Epithelial cell of esophagus (primary cell): ENCODE data around the gene NHSL2.
A peak's percentile ranks its signal among the peaks of the same experiment; 100 is the strongest.
"Not testable (repeated sequence)": the region's sequence is repeated elsewhere in the genome, so short reads cannot be mapped to it uniquely, and the experiment has no call there.

ENCODE experiments used
- DNase-seq: peaks from one replicate; pipeline ENCODE4 v3.0.0; 2010; ENCODE audit warnings: low read depth
- H3K4me3 ChIP-seq: 2 replicates; pipeline ENCODE4 v1.5.1; 2011; ENCODE audit warnings: mild to moderate bottlenecking, low read length, control low read depth
- TF ChIP-seq, protein P1 (sequence below): IDR thresholded peaks from 2 replicates; pipeline ENCODE4 v1.5.1; 2011; ENCODE audit warnings: low read depth, mild to moderate bottlenecking, low read length, control low read depth, inconsistent platforms; ENCODE audit not compliant: insufficient read depth; ENCODE audit errors: missing control alignments

NHSL2 gene

DNA sequence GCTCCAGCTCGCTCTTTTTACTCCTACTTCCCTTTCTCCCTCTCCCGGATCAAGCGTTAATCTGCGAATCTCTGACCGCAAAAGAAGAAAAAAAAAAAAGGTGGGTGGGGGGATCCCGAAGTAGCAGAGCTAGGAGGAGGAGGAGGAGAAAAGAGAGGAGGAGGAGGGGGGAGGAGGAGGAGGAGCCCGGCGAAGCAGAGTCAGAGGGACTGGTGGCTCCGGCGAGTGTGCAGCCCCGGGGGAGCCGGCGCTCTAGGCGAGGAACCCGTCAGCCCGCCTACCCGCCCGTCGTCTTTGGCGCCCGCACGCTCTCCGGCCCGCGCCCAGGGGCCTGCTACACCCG is at the start of gene NHSL2:
TSS of gene NHSL2 (plus strand) at position 203 of the 343 bp plus-strand sequence.
- TF ChIP-seq, protein P1, sequence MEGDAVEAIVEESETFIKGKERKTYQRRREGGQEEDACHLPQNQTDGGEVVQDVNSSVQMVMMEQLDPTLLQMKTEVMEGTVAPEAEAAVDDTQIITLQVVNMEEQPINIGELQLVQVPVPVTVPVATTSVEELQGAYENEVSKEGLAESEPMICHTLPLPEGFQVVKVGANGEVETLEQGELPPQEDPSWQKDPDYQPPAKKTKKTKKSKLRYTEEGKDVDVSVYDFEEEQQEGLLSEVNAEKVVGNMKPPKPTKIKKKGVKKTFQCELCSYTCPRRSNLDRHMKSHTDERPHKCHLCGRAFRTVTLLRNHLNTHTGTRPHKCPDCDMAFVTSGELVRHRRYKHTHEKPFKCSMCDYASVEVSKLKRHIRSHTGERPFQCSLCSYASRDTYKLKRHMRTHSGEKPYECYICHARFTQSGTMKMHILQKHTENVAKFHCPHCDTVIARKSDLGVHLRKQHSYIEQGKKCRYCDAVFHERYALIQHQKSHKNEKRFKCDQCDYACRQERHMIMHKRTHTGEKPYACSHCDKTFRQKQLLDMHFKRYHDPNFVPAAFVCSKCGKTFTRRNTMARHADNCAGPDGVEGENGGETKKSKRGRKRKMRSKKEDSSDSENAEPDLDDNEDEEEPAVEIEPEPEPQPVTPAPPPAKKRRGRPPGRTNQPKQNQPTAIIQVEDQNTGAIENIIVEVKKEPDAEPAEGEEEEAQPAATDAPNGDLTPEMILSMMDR, result no peak
- H3K4me3 ChIP-seq, result no peak within 1 kb of the TSS
- no peak for DNase-seq

DNA sequence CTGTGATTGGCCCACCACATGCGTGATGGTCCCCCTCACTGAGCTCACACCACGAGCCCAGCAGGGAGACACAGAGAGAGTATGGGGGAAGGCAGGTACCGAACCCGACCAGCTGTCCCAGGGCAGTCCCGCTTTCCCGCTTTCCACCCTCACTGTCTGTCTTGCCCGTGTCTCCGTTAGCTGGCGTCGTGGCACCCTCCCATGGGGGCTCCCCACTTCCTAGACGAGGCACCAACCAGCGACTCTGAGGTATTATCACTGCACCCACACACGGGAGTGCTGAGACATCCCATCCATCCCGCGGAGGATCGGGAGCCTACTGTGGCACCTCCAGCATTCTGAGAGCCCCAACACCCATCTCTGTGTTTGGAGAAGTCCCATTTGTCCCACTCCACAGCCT is 43.0 kb upstream of the NHSL2 start:
- no peak overlapping the region for H3K4me3 ChIP-seq
- TF ChIP-seq, protein P1, result no peak
- DNase-seq, result no peak

DNA sequence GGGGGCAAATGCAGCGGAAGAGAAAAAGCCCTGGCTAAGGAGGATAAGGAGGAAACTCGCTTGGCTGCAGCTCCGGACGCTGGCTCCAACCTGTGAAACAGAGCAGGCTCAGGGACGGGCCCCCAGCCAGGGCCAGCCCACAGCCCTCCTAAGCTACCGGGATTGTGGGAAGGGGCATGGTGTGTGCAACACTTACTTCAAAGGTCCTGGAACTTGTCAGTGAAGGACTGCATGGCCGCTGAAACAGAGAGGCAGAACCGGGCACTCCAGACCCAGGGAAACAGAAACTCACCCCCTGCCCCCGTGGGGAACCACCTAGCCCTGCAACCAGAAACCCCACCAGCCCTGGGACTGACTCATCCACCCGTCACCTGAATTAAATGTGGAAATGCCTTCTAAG is 41.1 kb upstream of the NHSL2 start:
- not testable (repeated sequence) for H3K4me3 ChIP-seq, DNase-seq

DNA sequence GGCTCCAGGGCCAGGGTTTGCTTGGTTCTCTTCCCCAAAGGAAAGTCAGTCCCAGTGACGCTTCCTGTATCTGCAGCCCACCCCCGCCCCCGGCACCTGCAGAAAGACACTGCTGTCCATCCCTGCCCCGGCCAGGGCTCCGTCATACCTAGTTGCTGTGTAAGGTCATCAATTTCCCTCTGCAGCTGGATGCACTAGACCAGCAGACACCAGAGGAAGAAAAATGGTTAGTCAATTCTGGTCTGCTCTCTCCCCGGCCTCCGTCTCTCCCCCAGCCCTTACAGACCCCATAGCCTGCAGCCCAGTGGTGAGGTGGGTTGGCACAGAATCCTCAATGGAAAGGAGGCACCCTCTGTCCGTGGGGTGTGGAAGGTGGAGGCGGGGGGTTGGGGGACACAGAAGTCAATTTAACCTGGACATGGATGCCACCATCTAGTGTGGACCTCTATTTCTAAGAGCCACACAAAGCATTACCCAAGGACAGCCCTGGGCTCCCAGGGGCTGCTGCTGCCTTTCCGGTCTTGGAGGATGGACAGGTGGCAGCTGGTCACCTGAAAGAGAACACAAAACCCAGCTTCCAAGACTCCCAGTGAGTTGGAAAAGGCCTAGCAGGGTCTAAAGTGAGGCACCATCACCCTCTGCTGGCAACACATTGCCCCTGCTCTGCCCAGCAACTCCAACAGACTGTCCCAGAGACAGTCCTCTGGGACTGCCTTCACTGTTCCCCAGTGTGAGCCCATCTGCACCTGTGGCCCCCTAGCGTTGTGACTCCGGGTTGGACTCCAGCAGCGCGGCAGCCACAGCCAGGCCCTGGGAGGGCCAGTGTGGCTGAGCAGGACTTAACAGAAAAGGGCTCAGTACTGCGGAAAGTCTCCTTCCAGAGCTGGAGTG is 40.2 kb upstream of the NHSL2 start:
- TF ChIP-seq, protein P1, result no peak
- DNase-seq, result no peak
- H3K4me3 ChIP-seq, result no peak overlapping the region

DNA sequence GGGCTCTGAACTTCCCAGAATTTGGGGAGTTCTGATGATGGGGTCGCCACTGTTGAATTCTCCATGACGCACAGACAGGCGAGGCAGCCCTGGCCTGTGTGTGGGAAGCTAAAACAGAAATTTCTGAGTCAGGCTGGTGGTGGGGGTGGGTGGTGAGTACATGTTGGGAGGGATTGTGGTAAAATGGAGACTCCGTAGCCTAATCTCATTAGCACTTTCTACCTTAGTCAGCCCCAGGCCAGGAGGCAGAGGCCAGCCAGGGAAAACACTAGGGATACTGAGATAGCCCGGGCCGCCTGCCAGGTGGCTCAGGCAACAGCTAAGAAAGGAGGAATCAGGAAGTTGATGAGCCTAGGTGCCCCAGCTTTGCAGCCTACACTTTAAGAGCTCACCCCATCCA is 39.3 kb upstream of the NHSL2 start:
- H3K4me3 ChIP-seq, result no peak overlapping the region
- TF ChIP-seq, protein P1, result no peak
- DNase-seq, result peak; percentile 38

DNA sequence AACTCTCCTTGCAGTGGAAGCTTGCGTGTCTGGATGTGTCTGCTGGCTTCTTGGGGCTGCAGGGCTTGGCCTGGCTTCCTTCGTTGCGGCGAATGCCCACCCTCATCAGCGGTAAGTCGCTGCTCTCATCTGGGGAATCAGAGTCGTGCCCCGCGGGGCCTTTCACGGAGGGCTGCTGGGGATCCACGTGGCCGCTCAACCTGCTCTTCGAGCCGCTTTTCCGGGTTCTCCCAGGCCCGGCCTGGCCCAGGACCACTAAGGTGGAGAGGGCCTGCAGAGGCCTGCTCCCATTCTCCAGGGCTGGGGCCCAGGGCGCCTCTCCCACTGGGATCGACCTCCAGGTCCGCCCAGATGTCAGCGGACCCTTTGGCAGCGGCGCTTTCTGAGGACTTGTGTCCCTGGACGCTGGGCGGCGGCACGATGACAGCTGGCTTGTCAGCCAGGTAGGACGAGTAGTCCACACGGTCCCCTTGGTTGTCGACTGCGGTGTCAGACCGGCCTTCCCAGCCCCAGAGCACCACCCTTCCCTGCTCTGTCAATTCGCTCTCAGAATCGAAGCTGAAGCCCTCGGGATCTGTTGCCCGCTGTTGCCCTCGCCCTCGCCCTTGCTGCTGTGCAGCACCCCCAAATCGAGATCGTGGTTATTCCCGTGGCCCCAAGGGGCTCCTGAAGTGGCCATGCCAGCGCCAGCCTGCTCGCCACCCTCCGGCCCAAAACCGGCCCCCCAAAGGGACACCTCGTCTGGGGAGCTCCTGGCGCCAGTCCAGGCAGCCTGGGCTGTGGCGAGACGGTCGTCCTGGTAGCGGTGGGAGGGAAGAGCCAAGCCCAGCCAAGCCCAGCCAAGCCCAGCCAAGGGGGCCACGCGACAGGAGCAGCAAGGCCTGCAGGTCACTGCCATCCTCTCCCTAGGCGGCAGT is 37.8 kb upstream of the NHSL2 start:
- no peak overlapping the region for H3K4me3 ChIP-seq
- no peak for DNase-seq
- TF ChIP-seq, protein P1, result no peak

DNA sequence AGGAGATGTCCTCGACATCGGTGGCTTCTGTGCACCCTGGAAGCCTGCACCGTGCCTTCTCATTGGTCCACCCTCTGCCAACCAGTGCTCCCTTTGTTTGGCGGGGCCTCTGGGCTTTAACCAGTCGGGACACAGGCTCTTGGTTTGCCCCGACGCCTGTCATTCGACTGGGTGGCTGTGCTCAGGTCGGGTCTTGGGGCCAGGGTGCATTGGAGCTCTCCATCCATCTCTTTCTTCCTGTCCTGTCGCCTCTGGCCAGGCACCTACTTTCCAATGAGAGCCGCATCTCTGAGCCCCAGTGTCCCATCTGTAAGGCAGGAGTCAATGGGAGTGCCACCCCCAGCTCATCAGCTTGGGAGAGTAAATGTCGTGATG is 37.2 kb upstream of the NHSL2 start:
- DNase-seq, result no peak
- TF ChIP-seq, protein P1, result no peak
- H3K4me3 ChIP-seq, result no peak overlapping the region

DNA sequence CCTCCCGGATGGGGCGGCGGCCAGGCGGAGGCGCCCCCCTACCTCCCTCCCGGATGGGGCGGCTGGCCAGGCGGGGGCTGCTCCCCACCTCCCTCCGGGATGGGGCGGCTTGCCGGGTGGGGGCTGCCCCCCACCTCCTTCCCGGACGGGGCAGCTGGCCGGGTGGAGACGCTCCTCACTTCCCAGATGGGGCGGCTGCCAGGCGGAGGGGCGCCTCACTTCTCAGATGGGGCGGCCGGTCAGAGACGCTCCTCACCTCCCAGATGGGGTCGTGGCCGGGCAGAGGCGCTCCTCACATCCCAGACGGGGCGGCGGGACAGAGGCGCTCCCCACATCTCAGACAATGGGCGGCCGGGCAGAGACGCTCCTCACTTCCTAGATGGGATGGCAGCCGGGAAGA is 33.8 kb upstream of the NHSL2 start:
- DNase-seq, H3K4me3 ChIP-seq: not testable (repeated sequence)
